Nephron progenitor cell (in vitro differentiated cells): ENCODE results near the gene GRM7.

Experiments
- DNase-seq: peaks from one replicate; pipeline ENCODE4 v3.0.0; 2021
- H3K27ac Mint-ChIP-seq: 2 replicates; pipeline ENCODE4 v1.8.0; 2021; ENCODE audit warnings: mild to moderate bottlenecking, moderate library complexity, mixed read lengths
- H3K27me3 Mint-ChIP-seq: 2 replicates; pipeline ENCODE4 v1.8.0; 2021; ENCODE audit warnings: mild to moderate bottlenecking, low read depth, mixed read lengths; ENCODE audit not compliant: poor library complexity
- H3K36me3 Mint-ChIP-seq: 2 replicates; pipeline ENCODE4 v1.8.0; 2021; ENCODE audit warnings: low read depth, mixed read lengths
- H3K4me1 Mint-ChIP-seq: 2 replicates; pipeline ENCODE4 v1.8.0; 2021; ENCODE audit warnings: mixed read lengths
- H3K4me3 Mint-ChIP-seq: 2 replicates; pipeline ENCODE4 v1.8.0; 2021; ENCODE audit warnings: mild to moderate bottlenecking, moderate library complexity, mixed read lengths
- H3K9me3 Mint-ChIP-seq: 2 replicates; pipeline ENCODE4 v1.8.0; 2021; ENCODE audit warnings: mild to moderate bottlenecking, moderate library complexity, mixed read lengths
- CTCF ChIP-seq: fragments of 200-600 bp; sonication (generic); IDR thresholded peaks from 2 replicates; pipeline ENCODE4 v1.5.0; 2021; ENCODE audit warnings: antibody characterized with exemption

GRM7 gene

GRCh38 chr3:7001370-7001769 lies 140.5 kb downstream of the GRM7 start:
- Mint-ChIP-seq H3K27ac (no peak overlapping the region), H3K9me3 (peaks cover 14% of the 10 kb centered on the region)

DNA sequence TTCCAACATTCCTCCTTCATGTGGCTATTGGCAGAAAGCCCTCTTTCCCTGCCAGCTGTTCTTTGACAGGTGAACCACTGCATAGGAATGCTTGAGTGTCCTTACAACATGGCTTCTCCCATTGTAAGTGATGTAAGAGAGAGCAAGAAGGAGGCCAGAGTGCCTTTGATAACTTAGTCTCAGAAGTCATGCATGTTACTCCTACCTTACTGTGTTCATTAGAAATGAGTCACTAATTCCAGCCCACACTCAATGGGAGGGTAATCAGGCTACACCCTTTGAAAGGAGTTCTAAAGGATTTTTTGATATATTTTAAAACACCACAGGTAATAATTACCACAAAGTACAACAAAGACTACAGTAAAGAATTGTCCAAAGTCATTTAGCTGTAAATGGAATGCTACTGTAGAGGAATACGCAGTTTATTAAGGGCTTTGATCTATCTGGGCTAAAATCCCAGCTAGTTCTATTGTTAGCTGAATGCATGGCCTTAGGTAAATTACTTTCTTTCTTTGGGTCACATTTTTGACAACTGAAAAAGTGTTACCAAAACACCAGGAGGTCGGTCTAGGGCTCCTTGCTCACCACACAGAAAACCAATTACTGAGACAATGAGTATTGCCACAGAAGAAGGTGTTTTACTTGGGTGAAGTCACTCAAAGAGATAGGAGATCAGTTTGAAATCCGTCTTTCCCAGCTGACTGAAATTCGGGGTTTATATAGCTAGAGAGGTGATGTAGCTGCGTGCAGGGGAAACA lies 154.9 kb downstream of the GRM7 start:
- TF ChIP-seq CTCF = no peak
- Mint-ChIP-seq H3K4me1 (no peaks in the 10 kb centered on the region), H3K27ac (no peak overlapping the region), H3K36me3 (no peaks in the 10 kb centered on the region), H3K9me3 (no peaks in the 10 kb centered on the region), H3K4me3 (no peak overlapping the region), H3K27me3 (peaks cover 6% of the 10 kb centered on the region)
- DNase-seq = no peak

More at GRCh38 chr3:7001370-7001769, 140.5 kb downstream of the GRM7 start:
- H3K4me3 Mint-ChIP-seq = no peak overlapping the region
- no peaks in the 10 kb centered on the region for H3K36me3 Mint-ChIP-seq
- DNase-seq = no peak
- no peaks in the 10 kb centered on the region for H3K4me1 Mint-ChIP-seq
- H3K27me3 Mint-ChIP-seq = peaks cover 4% of the 10 kb centered on the region
- TF ChIP-seq CTCF = no peak

GRCh38 chr3:7025581-7026300 lies 164.8 kb downstream of the GRM7 start:
- H3K4me1 Mint-ChIP-seq = no peaks in the 10 kb centered on the region
- H3K36me3 Mint-ChIP-seq = no peaks in the 10 kb centered on the region
- TF ChIP-seq CTCF = no peak
- H3K27ac Mint-ChIP-seq = no peak overlapping the region
- H3K9me3 Mint-ChIP-seq = no peaks in the 10 kb centered on the region
- H3K4me3 Mint-ChIP-seq = no peak overlapping the region
- DNase-seq = no peak
- peaks cover 5% of the 10 kb centered on the region for H3K27me3 Mint-ChIP-seq

- no peaks in the 10 kb centered on the region for H3K9me3 Mint-ChIP-seq
- H3K27me3 Mint-ChIP-seq = peaks cover 5% of the 10 kb centered on the region
- no peak for DNase-seq
- H3K36me3 Mint-ChIP-seq = no peaks in the 10 kb centered on the region
- no peaks in the 10 kb centered on the region for H3K4me1 Mint-ChIP-seq
- H3K4me3 Mint-ChIP-seq = no peak overlapping the region
- H3K27ac Mint-ChIP-seq = no peak overlapping the region
- TF ChIP-seq CTCF = no peak
These were observed 168.6 kb downstream of the GRM7 start for GRCh38 chr3:7029562-7029961.

GRCh38 chr3:7038394-7038793 lies 177.5 kb downstream of the GRM7 start:
- no peak for DNase-seq
- Mint-ChIP-seq H3K4me1 (no peaks in the 10 kb centered on the region), H3K9me3 (no peaks in the 10 kb centered on the region), H3K27me3 (no peaks in the 10 kb centered on the region), H3K4me3 (no peak overlapping the region), H3K36me3 (no peaks in the 10 kb centered on the region), H3K27ac (no peak overlapping the region)
- no peak for TF ChIP-seq CTCF
